GM15510 (cell line): ENCODE data around the gene LTB4R2.

Experiments used
- POLR2A ChIP-seq: IDR thresholded peaks from 3 replicates; pipeline ENCODE4 v1.6.1; 2011; ENCODE audit warnings: borderline replicate concordance; ENCODE audit not compliant: insufficient read length; ENCODE audit errors: extremely low read depth

The LTB4R2 gene

DNA sequence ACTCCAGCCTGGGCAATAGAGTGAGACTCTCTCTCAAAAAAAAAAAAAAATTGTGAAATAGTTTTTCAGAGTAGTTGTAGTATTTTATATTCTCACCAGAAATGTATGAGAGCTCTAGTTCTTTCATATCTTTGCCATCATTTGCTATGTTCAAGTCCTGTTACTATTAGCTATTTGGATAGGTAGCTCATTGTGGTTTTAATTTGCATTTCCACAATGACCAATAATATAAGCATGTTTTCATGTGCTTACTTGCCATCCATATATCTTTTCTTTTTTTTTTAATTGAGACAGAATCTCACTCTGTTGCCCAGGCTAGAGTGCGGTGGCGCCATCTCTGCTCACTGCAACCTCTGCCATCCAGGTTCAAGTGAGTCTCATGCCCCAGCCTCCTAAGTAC lies 38.2 kb downstream of the LTB4R2 start:
- TF ChIP-seq POLR2A = no peak

DNA sequence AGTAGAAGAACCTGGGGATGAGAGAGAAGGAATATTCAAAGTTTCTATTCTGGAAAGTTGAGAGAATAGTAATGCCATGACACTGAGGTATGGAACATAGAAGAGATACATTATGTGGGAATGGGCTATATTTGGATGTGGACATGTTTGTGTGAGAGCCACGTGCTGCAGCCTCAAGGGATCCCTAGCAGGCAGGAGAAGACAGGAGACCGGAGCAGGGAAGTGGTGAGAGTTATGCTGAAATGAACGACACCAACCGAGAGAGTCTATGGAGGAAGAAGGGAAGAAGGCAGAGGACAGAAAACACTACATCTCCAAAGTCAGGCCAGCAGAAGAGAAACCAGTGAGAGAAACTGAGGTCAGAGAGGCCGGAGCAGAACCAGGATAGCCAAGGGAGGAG lies 39.8 kb downstream of the LTB4R2 start:
- TF ChIP-seq POLR2A = no peak

DNA sequence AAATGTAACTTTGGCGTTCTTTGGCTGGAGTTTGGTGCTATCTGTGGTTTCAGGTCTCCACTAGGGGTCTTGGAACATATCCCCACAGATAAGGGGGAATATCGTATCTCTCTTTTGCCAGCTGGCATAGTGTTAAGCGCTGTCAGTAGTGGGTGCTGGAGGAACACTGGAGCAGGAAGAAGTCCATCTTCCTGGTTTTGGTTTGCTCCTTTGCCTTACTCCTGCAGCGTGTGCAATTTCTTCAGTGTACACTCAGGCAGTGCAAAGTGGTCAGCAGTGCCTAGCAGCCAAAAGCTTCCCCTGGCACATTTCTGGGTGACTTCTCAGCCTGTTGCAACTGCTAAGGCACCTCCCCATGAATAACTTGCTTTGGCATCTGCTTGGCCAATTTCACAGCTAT lies 41.6 kb downstream of the LTB4R2 start:
- TF ChIP-seq POLR2A = no peak

DNA sequence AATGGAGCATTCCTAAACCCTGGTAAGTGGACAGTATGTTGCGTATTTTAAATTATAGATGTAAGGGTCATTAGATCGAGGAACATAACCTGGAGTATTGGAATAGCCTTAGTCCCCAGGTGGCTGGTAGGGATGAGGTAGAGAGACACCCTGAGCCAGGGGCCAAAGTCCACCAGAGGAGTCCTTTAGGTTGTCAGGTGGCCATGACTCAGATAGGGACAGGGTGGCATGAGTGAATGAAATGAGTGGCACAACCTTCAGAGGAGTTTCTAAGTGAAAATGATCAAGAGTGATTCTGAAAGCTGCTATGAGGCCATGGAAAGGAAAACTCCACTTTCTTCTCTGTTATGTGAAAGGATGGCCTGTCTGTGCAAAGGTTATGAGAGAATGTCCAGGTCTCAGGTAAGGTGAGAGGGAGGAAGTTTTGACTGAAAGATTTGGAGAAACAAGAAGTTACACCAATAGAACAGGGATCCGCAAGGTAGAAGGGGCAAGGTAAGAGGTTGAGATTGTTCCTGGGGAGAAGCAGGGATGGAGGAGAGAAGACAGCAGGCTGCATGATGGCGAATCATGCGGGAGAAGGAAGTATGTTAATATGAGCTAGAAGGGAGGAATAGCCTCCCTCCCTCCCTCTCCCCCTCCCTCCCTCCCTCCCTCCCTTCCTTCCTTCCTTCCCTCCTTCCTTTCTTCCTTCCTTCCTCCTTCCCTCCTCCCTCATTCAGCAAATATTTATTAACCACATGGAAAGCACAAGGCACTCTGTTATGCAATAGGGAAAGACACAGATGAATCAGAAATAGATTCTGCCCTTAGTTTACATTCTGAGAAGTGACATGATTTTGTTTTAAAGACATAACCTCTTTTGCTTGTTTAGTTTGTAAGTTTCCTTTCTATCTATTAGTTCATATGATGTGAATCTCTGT lies 43.9 kb downstream of the LTB4R2 start:
- TF ChIP-seq POLR2A = no peak

DNA sequence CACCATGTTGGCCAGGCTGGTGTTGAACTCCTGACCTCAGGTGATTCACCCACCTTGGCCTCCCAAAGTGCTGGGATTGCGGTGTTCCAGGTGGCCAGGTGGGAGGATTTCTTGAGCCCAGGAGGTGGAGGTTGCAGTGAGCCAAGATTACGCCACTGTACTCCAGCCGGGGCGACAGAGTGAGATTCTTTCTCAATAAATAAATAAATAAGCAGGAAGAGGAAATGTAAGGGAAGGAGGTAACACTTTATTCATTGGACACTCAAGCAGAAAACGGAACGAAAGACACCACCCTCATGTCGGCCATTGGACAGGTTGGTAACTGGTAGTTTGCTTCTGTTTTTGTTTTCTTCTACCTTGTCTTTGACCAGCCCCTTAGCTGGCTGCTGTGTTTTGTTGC lies 45.1 kb downstream of the LTB4R2 start:
- no peak for TF ChIP-seq POLR2A

DNA sequence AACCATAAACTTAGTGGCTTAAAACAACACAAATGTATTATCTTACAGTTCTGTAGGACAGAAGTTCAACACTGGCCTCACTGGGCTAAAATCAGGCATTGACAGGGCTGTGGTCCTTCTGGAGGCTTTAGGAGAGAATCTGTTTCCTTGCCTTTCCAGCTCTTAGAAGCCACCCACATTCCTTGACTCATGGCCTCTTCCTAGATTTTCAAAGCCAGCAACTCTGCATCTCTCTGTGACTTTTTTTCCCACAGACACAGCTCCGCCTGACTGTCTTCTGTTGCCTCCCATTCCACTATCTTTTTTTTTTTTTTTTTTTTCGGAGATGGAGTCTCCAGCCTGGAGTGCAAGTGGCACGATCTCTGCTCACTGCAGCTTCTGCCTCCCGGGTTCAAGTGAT lies 46.3 kb downstream of the LTB4R2 start:
- TF ChIP-seq POLR2A = no peak

DNA sequence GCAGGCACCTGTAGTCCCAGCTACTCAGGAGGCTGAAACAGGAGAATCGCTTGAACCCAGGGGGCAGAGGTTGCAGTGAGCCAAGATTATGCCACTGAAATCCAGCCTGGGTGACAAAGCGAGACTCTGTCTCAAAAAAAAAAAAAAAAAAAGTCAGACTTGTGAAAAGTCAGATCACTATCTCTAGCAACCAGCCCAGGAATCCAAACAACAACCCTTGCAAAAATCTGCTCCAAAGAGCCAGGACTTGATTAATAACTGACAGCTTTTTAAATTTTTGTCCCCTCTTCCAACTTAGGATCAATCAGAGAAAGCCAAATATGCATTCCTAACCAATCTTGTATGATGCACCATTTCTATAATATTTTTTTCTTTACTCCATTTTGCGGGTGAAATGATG lies 50.3 kb downstream of the LTB4R2 start:
- TF ChIP-seq POLR2A = no peak

DNA sequence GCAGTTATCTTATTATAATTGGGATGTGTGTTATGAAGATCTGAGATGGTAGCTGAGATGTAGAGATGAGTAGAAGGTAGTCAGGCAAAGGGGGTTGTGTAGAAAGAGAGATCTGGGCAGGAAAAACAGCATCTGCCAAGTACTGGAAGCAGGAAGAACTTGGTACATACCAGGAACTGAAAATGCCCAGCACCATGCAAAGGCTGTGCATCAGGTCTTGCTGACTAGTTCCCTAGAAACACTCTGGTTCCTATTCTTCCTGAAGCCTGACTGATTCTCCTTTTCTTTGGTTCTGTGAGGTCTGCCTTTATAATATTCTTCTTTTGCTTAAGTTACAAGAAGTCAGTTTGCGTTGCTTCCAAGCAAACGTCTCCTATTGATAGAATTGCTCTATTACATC lies 51.4 kb downstream of the LTB4R2 start:
- no peak for TF ChIP-seq POLR2A
